HG02840 (cell line): ENCODE measurements around the gene EPHA1.
A peak's percentile ranks its signal among the peaks of the same experiment; 100 is the strongest.

Experiments used
- ATAC-seq: cut with Tn5 transposase; IDR thresholded peaks from one replicate; pipeline ENCODE4 v1.9.1; 2021; ENCODE audit warnings: mild to moderate bottlenecking, moderate library complexity, moderate number of reproducible peaks; ENCODE audit not compliant: unreplicated experiment, low FRiP score

Gene EPHA1

GRCh38 chr7:143390773-143391317 lies 17.8 kb downstream of the EPHA1 start:
- ATAC-seq, result no peak

GRCh38 chr7:143390104-143390772 lies 18.4 kb downstream of the EPHA1 start:
- ATAC-seq, result no peak

GRCh38 chr7:143389316-143390103 lies 19.1 kb downstream of the EPHA1 start:
- ATAC-seq, result no peak

- ATAC-seq, result no peak
Observed at GRCh38 chr7:143388491-143389101, 20.1 kb downstream of the EPHA1 start.

- no peak for ATAC-seq
Observed at GRCh38 chr7:143388051-143388450, 20.6 kb downstream of the EPHA1 start.

GRCh38 chr7:143387156-143387975 lies 21.3 kb downstream of the EPHA1 start:
- no peak for ATAC-seq

GRCh38 chr7:143385891-143386781 lies 22.5 kb downstream of the EPHA1 start:
- ATAC-seq, result no peak

- no peak for ATAC-seq
Observed at GRCh38 chr7:143384661-143385631, 23.7 kb downstream of the EPHA1 start.

- ATAC-seq, result no peak
Observed at GRCh38 chr7:143384148-143384547, 24.5 kb downstream of the EPHA1 start.

GRCh38 chr7:143383642-143383957 lies 25.1 kb downstream of the EPHA1 start:
- ATAC-seq, result no peak

GRCh38 chr7:143382791-143383641 lies 25.6 kb downstream of the EPHA1 start:
- ATAC-seq, result no peak

GRCh38 chr7:143382126-143382790 lies 26.4 kb downstream of the EPHA1 start:
- ATAC-seq, result no peak

GRCh38 chr7:143381427-143382125 lies 27.1 kb downstream of the EPHA1 start:
- peak; percentile 7 for ATAC-seq

GRCh38 chr7:143380646-143381426 lies 27.8 kb downstream of the EPHA1 start, which contains the start of gene ZYX:
TSS of gene ZYX (plus strand) at chr7:143381345. CDS start at chr7:143381572, 227 bp downstream.
- ATAC-seq, result peak; percentile 82

GRCh38 chr7:143380260-143380645 lies 28.4 kb downstream of the EPHA1 start:
- ATAC-seq, result peak; percentile 50
